HG02885 (cell line): ENCODE results near the gene CHAT.

Source experiments
- ATAC-seq: cut with Tn5 transposase; IDR thresholded peaks from one replicate; pipeline ENCODE4 v1.9.1; 2021; ENCODE audit warnings: mild to moderate bottlenecking; ENCODE audit not compliant: unreplicated experiment, poor library complexity

CHAT gene

GRCh38 chr10:49650724-49651034 is 36.8 kb downstream of the CHAT start:
- ATAC-seq: no peak

- no peak for ATAC-seq
Observed at GRCh38 chr10:49651039-49651835, 37.4 kb downstream of the CHAT start.

- ATAC-seq: no peak
Observed at GRCh38 chr10:49651917-49652316, 38.1 kb downstream of the CHAT start.

GRCh38 chr10:49652421-49653272 is 38.8 kb downstream of the CHAT start:
- ATAC-seq: no peak

GRCh38 chr10:49653273-49653929 is 39.6 kb downstream of the CHAT start:
- no peak for ATAC-seq

- ATAC-seq: no peak
Observed at GRCh38 chr10:49654036-49654693, 40.3 kb downstream of the CHAT start.

GRCh38 chr10:49655099-49655498 is 41.3 kb downstream of the CHAT start:
- no peak for ATAC-seq

- ATAC-seq: no peak
Observed at GRCh38 chr10:49656845-49657493, 43.1 kb downstream of the CHAT start.

- no peak for ATAC-seq
Observed at GRCh38 chr10:49657606-49658005, 43.8 kb downstream of the CHAT start.

GRCh38 chr10:49661140-49661856 is 47.5 kb downstream of the CHAT start:
- no peak for ATAC-seq

GRCh38 chr10:49662169-49662830 is 48.5 kb downstream of the CHAT start:
- ATAC-seq: no peak

GRCh38 chr10:49663596-49663995 is 49.8 kb downstream of the CHAT start:
- no peak for ATAC-seq

- ATAC-seq: no peak
Observed at GRCh38 chr10:49664006-49664841, 50.4 kb downstream of the CHAT start.

- ATAC-seq: no peak
Observed at GRCh38 chr10:49664842-49665355, 51.1 kb downstream of the CHAT start.

- ATAC-seq: no peak
Observed at GRCh38 chr10:49666054-49666615, 52.3 kb downstream of the CHAT start.

- ATAC-seq: no peak
Observed at GRCh38 chr10:49666685-49667084, 52.8 kb downstream of the CHAT start.

- no peak for ATAC-seq
Observed at GRCh38 chr10:49667991-49668390, 54.2 kb downstream of the CHAT start.

- no peak for ATAC-seq
Observed at GRCh38 chr10:49668684-49669083, 54.8 kb downstream of the CHAT start.
